ENCODE measurements around the gene CLCN4. TPM values are rescaled to one million over a fixed set of nuclear protein-coding genes. Genes with fewer than 3 reads are reported as not detected.

The CLCN4 gene
- polyA plus RNA-seq, 3 donors from 2014 or later = 0.69 TPM; not detected in 2

- H3K4me3 Mint-ChIP-seq = no peak overlapping the region
- H3K9me3 Mint-ChIP-seq = no peaks in the 10 kb centered on the region
- no peaks in the 10 kb centered on the region for H3K36me3 Mint-ChIP-seq
- H3K27me3 Mint-ChIP-seq (ENCODE audit: low read depth in 3 of 3) = peaks cover 2 to 7% (median 3%) of the 10 kb centered on the region in 3 donors
- H3K4me1 Mint-ChIP-seq = peaks cover 11 to 12% of the 10 kb centered on the region in 2 donors
- no peak overlapping the region for H3K27ac Mint-ChIP-seq
- DNase-seq = no peak
Observed at GRCh38 chrX:10197279-10198210, 40.8 kb downstream of the CLCN4 start.

DNA sequence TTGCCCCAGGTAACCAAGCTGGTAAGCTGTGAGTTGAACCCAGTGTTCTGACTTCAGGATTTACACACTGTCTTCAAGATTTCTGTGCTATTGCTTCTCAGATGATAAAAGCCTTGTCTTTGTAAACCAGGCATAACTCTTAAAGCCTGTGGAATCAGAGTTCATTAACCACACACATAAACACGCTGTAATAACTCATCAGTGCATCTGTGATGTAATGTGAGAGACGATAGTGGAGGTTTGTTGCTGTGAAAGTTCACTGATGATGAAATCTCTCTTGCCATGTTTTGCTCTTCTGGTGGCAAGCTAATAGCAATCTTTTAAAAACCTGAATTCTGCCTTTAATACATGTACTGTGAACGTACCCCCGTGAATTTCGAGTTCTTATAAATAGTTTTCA lies 41.5 kb downstream of the CLCN4 start:
- Mint-ChIP-seq H3K4me1 (peaks cover 11 to 12% of the 10 kb centered on the region in 2 donors), H3K4me3 (peak overlapping the region in 1 of 5 donors; percentile 74), H3K36me3 (no peaks in the 10 kb centered on the region), H3K9me3 (no peaks in the 10 kb centered on the region), H3K27ac (peak overlapping the region in 1 of 6 donors; percentile 58), H3K27me3 (ENCODE audit: low read depth in 3 of 3) (peaks cover 2 to 7% (median 3%) of the 10 kb centered on the region in 3 donors)
- no peak for DNase-seq

- H3K4me1 Mint-ChIP-seq = peaks cover 11 to 12% of the 10 kb centered on the region in 2 donors
- no peaks in the 10 kb centered on the region for H3K9me3 Mint-ChIP-seq
- H3K4me3 Mint-ChIP-seq = peak overlapping the region in 3 of 5 donors; percentile 33 to 74 (median 47)
- no peaks in the 10 kb centered on the region for H3K36me3 Mint-ChIP-seq
- DNase-seq = peak; percentile 23 to 35 (median 29)
- peak overlapping the region in 4 of 6 donors; percentile 21 to 60 (median 40) for H3K27ac Mint-ChIP-seq
- peaks cover 2 to 5% (median 3%) of the 10 kb centered on the region in 3 donors for H3K27me3 Mint-ChIP-seq (ENCODE audit: low read depth in 3 of 3)
Observed at GRCh38 chrX:10199212-10199611, 42.4 kb downstream of the CLCN4 start.

DNA sequence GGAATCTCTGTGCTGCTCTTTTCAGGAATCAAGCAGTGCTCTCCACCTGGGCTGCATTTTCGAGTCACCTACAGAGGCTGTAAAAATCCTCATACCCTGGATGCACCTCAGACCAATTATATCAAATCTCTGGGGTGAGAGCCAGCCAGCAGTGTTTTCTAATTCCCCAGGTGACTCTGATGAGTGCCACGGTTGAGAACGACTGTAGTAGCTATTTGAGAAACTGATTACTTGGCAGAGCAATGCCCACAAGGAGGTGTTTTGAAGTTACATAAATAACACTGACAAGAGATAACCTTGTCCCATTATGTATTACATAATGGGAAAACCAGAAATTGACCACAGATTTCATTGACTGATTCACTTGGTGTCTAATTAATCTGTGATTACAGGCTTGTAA lies 46.8 kb downstream of the CLCN4 start:
- Mint-ChIP-seq H3K27me3 (ENCODE audit: low read depth in 3 of 3) (peaks cover 0 to 2% (median 0%) of the 10 kb centered on the region in 3 donors), H3K27ac (no peak overlapping the region), H3K9me3 (no peaks in the 10 kb centered on the region), H3K4me1 (peaks cover 10% of the 10 kb centered on the region in 2 donors), H3K36me3 (no peaks in the 10 kb centered on the region), H3K4me3 (no peak overlapping the region)
- DNase-seq = no peak

DNA sequence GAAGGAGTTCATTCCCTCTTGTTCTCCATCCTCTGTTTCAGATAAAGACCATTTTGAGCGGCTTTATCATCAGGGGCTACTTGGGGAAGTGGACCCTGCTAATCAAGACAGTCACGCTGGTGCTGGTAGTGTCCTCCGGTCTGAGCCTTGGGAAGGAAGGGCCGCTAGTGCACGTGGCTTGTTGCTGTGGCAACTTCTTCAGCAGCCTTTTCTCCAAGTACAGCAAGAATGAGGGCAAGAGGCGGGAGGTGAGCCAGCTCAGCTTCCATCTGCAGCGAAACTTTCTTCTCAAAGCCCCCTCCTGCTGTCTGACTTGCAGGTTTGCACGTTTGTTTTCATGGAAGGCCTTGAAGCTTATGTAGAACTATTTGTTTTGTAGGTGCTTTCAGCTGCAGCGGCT lies 49.5 kb downstream of the CLCN4 start:
- Mint-ChIP-seq H3K36me3 (no peaks in the 10 kb centered on the region), H3K9me3 (no peaks in the 10 kb centered on the region), H3K4me3 (no peak overlapping the region), H3K27me3 (ENCODE audit: low read depth in 3 of 3) (peaks cover 0 to 2% (median 0%) of the 10 kb centered on the region in 3 donors), H3K4me1 (no peaks in the 10 kb centered on the region), H3K27ac (no peak overlapping the region)
- DNase-seq = no peak

DNA sequence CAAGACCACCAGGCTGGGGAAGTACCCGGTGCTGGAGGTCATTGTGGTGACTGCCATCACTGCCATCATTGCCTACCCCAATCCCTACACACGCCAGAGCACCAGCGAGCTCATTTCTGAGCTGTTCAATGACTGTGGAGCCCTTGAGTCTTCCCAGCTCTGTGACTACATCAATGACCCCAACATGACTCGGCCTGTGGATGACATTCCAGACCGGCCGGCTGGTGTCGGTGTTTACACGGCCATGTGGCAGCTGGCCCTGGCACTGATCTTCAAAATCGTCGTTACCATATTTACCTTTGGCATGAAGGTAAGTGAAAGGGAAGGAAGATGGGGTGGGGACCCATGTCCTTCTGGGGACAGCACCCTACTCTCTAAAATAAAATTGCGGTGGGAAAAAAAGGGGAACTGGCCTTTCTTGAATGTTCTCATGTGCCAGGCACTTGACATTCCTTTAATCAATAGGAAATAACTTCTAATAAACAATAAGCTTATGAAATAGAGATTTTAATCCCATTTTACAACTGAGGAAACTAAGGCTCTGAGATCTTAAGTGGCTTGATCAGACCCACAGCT lies 51.6 kb downstream of the CLCN4 start:
- H3K27ac Mint-ChIP-seq = no peak overlapping the region
- no peaks in the 10 kb centered on the region for H3K4me1 Mint-ChIP-seq
- DNase-seq = no peak
- peaks cover 0 to 2% (median 0%) of the 10 kb centered on the region in 3 donors for H3K27me3 Mint-ChIP-seq (ENCODE audit: low read depth in 3 of 3)
- H3K9me3 Mint-ChIP-seq = no peaks in the 10 kb centered on the region
- H3K4me3 Mint-ChIP-seq = no peak overlapping the region
- H3K36me3 Mint-ChIP-seq = no peaks in the 10 kb centered on the region

DNA sequence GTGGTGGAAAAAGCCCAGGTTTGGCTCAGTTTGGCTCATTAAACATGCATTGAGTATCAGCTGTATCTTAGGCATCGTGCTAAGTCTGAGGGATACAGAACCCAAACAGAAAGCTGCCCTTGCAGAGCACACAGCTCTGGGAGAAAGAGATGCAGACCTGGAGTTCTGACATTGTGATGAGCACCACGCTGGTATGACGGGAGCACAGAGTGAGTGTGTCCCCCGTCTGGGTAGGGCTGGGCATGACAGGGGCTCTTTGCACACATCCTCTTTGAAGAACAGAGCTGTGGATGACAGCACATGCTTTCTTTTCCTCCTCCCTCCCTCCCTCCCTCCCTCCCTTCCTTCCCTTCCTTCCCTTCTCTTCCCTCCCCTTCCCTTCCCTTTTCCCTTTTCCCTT lies 52.2 kb downstream of the CLCN4 start:
- no peaks in the 10 kb centered on the region for H3K36me3 Mint-ChIP-seq
- no peak overlapping the region for H3K4me3 Mint-ChIP-seq

GRCh38 chrX:10212395-10212794 lies 55.6 kb downstream of the CLCN4 start:
- Mint-ChIP-seq H3K27me3 (ENCODE audit: low read depth in 3 of 3) (peaks cover 0 to 4% (median 0%) of the 10 kb centered on the region in 3 donors), H3K4me3 (no peak overlapping the region), H3K4me1 (peaks cover 0 to 3% of the 10 kb centered on the region in 2 donors), H3K27ac (no peak overlapping the region), H3K36me3 (no peaks in the 10 kb centered on the region), H3K9me3 (no peaks in the 10 kb centered on the region)
- no peak for DNase-seq

More for the DNA sequence above, 52.2 kb downstream of the CLCN4 start:
- Mint-ChIP-seq H3K4me1 (no peaks in the 10 kb centered on the region), H3K27me3 (ENCODE audit: low read depth in 3 of 3) (peaks cover 0 to 2% (median 0%) of the 10 kb centered on the region in 3 donors), H3K9me3 (no peaks in the 10 kb centered on the region), H3K27ac (no peak overlapping the region)
- DNase-seq = no peak

- peaks cover 0 to 7% (median 0%) of the 10 kb centered on the region in 3 donors for H3K27me3 Mint-ChIP-seq (ENCODE audit: low read depth in 3 of 3)
- DNase-seq = no peak
- H3K27ac Mint-ChIP-seq = no peak overlapping the region
- H3K4me3 Mint-ChIP-seq = no peak overlapping the region
- no peaks in the 10 kb centered on the region for H3K9me3 Mint-ChIP-seq
- H3K4me1 Mint-ChIP-seq = peaks cover 5 to 10% of the 10 kb centered on the region in 2 donors
- H3K36me3 Mint-ChIP-seq = no peaks in the 10 kb centered on the region
Observed at GRCh38 chrX:10213716-10214115, 56.9 kb downstream of the CLCN4 start.

- peaks cover 0 to 8% (median 0%) of the 10 kb centered on the region in 3 donors for H3K27me3 Mint-ChIP-seq (ENCODE audit: low read depth in 3 of 3)
- H3K4me1 Mint-ChIP-seq = peaks cover 14 to 19% of the 10 kb centered on the region in 2 donors
- H3K36me3 Mint-ChIP-seq = no peaks in the 10 kb centered on the region
- no peak overlapping the region for H3K27ac Mint-ChIP-seq
- no peaks in the 10 kb centered on the region for H3K9me3 Mint-ChIP-seq
- no peak overlapping the region for H3K4me3 Mint-ChIP-seq
- DNase-seq = no peak
Observed at GRCh38 chrX:10216208-10216607, 59.4 kb downstream of the CLCN4 start.

- no peaks in the 10 kb centered on the region for H3K9me3 Mint-ChIP-seq
- peaks cover 0 to 9% (median 0%) of the 10 kb centered on the region in 3 donors for H3K27me3 Mint-ChIP-seq (ENCODE audit: low read depth in 3 of 3)
- H3K27ac Mint-ChIP-seq = no peak overlapping the region
- H3K36me3 Mint-ChIP-seq = no peaks in the 10 kb centered on the region
- peaks cover 22 to 25% of the 10 kb centered on the region in 2 donors for H3K4me1 Mint-ChIP-seq
- H3K4me3 Mint-ChIP-seq = no peak overlapping the region
- no peak for DNase-seq
Observed at GRCh38 chrX:10217198-10217597, 60.4 kb downstream of the CLCN4 start.

- Mint-ChIP-seq H3K27me3 (ENCODE audit: low read depth in 3 of 3) (peaks cover 3 to 13% (median 3%) of the 10 kb centered on the region in 3 donors), H3K4me1 (peaks cover 22 to 25% of the 10 kb centered on the region in 2 donors), H3K27ac (peak overlapping the region in 1 of 6 donors; percentile 47), H3K4me3 (peak overlapping the region in 3 of 5 donors; percentile 2 to 52 (median 6)), H3K9me3 (no peaks in the 10 kb centered on the region), H3K36me3 (no peaks in the 10 kb centered on the region)
- DNase-seq = no peak
Observed at GRCh38 chrX:10221651-10222050, 64.9 kb downstream of the CLCN4 start.

- no peak for DNase-seq
- no peaks in the 10 kb centered on the region for H3K36me3 Mint-ChIP-seq
- H3K4me3 Mint-ChIP-seq = no peak overlapping the region
- peaks cover 19 to 21% of the 10 kb centered on the region in 2 donors for H3K4me1 Mint-ChIP-seq
- H3K27me3 Mint-ChIP-seq (ENCODE audit: low read depth in 3 of 3) = peaks cover 3 to 9% (median 3%) of the 10 kb centered on the region in 3 donors
- no peak overlapping the region for H3K27ac Mint-ChIP-seq
- H3K9me3 Mint-ChIP-seq = no peaks in the 10 kb centered on the region
Observed at GRCh38 chrX:10223276-10223675, 66.5 kb downstream of the CLCN4 start.

- Mint-ChIP-seq H3K9me3 (no peaks in the 10 kb centered on the region), H3K4me3 (no peak overlapping the region), H3K4me1 (peaks cover 14 to 16% of the 10 kb centered on the region in 2 donors), H3K27me3 (ENCODE audit: low read depth in 3 of 3) (peaks cover 3 to 9% (median 3%) of the 10 kb centered on the region in 3 donors), H3K36me3 (no peaks in the 10 kb centered on the region), H3K27ac (no peak overlapping the region)
- DNase-seq = no peak
Observed at GRCh38 chrX:10223781-10224180, 67.0 kb downstream of the CLCN4 start.

All from immature natural killer cell (primary cell).